ENCODE measurements around the gene CREB3L2. TPM values are rescaled to one million over a fixed set of nuclear protein-coding genes. Genes with fewer than 3 reads are reported as not detected.

CREB3L2 gene
- total RNA-seq, 4 donors from 2014 or later, result 43.5 to 73.0 (median 51.2) TPM

- H3K27ac ChIP-seq, result peak overlapping the region in 2 of 4 donors; percentile 34 to 51
- peak in 1 of 2 donors; percentile 40 for TF ChIP-seq EP300 (IDR thresholded peaks at IDR 0.05)
- no peak for TF ChIP-seq CTCF (IDR thresholded peaks at IDR 0.05)
- H3K4me1 ChIP-seq, result peaks cover 0 to 94% (median 19%) of the 10 kb centered on the region in 4 donors
- no peak overlapping the region for H3K4me3 ChIP-seq
- 72 to 74% methylated on average over 3 of the region's 3 CpGs for WGBS, 2 donors
- peaks cover 0 to 6% (median 0%) of the 10 kb centered on the region in 3 donors for H3K36me3 ChIP-seq
- no peak for DNase-seq (ENCODE audit: low spot score in 2 of 2)
- no peaks in the 10 kb centered on the region for H3K9me3 ChIP-seq
- no peaks in the 10 kb centered on the region for H3K27me3 ChIP-seq
Observed at GRCh38 chr7:137957887-137958286, 44.0 kb downstream of the CREB3L2 start.

- Histone ChIP-seq H3K27ac (peak overlapping the region in 2 of 4 donors; percentile 34 to 40), H3K27me3 (no peaks in the 10 kb centered on the region), H3K36me3 (no peaks in the 10 kb centered on the region), H3K4me3 (no peak overlapping the region), H3K9me3 (no peaks in the 10 kb centered on the region), H3K4me1 (peaks cover 0 to 93% (median 24%) of the 10 kb centered on the region in 4 donors)
- 88 to 92% methylated on average over 5 of the region's 5 CpGs for WGBS, 2 donors
- DNase-seq (ENCODE audit: low spot score in 2 of 2), result no peak
- TF ChIP-seq POLR2A (IDR thresholded peaks at IDR 0.05) (no peak), EP300 (IDR thresholded peaks at IDR 0.05) (no peak), CTCF (IDR thresholded peaks at IDR 0.05) (no peak)
Observed at GRCh38 chr7:137956591-137956990, 45.3 kb downstream of the CREB3L2 start.

- Histone ChIP-seq H3K27me3 (no peaks in the 10 kb centered on the region), H3K9me3 (no peaks in the 10 kb centered on the region), H3K4me3 (no peak overlapping the region), H3K27ac (peak overlapping the region in 2 of 4 donors; percentile 23 to 40), H3K36me3 (no peaks in the 10 kb centered on the region), H3K4me1 (peaks cover 0 to 93% (median 24%) of the 10 kb centered on the region in 4 donors)
- 56 to 61% methylated on average over 5 of the region's 5 CpGs for WGBS, 2 donors
- no peak for TF ChIP-seq POLR2A (IDR thresholded peaks at IDR 0.05)
- no peak for DNase-seq (ENCODE audit: low spot score in 2 of 2)
Observed at GRCh38 chr7:137956183-137956582, 45.7 kb downstream of the CREB3L2 start.

- TF ChIP-seq CTCF (IDR thresholded peaks at IDR 0.05), result no peak
- H3K4me1 ChIP-seq, result peaks cover 0 to 97% (median 29%) of the 10 kb centered on the region in 4 donors
- no peak overlapping the region for H3K4me3 ChIP-seq
- no peaks in the 10 kb centered on the region for H3K9me3 ChIP-seq
- H3K36me3 ChIP-seq, result no peaks in the 10 kb centered on the region
- no peaks in the 10 kb centered on the region for H3K27me3 ChIP-seq
- no peak for DNase-seq (ENCODE audit: low spot score in 2 of 2)
- WGBS, 2 donors, result 35 to 60% methylated on average over 2 of the region's 2 CpGs
- peak overlapping the region in 3 of 4 donors; percentile 70 to 87 (median 81) for H3K27ac ChIP-seq
Observed at GRCh38 chr7:137954614-137955013, 47.3 kb downstream of the CREB3L2 start.

GRCh38 chr7:137953665-137954470 lies 48.0 kb downstream of the CREB3L2 start:
- Histone ChIP-seq H3K4me1 (peaks cover 0 to 97% (median 29%) of the 10 kb centered on the region in 4 donors), H3K36me3 (no peaks in the 10 kb centered on the region), H3K9me3 (no peaks in the 10 kb centered on the region), H3K4me3 (no peak overlapping the region), H3K27me3 (no peaks in the 10 kb centered on the region), H3K27ac (peak overlapping the region in 3 of 4 donors; percentile 70 to 87 (median 81))
- TF ChIP-seq CTCF (IDR thresholded peaks at IDR 0.05), result no peak
- TF ChIP-seq POLR2A (IDR thresholded peaks at IDR 0.05), result no peak
- TF ChIP-seq EP300 (IDR thresholded peaks at IDR 0.05), result no peak
- WGBS, 2 donors, result 33 to 42% methylated on average over 6 of the region's 6 CpGs
- DNase-seq (ENCODE audit: low spot score in 2 of 2), result no peak
